Endothelial cell of umbilical vein (primary cell): Measurements from ENCODE around the gene PPP2R2C. TPM values are rescaled to one million over a fixed set of nuclear protein-coding genes. Genes with fewer than 3 reads are reported as not detected.

Experiments
- BruUV-seq: library from RNA; stranded (reverse); fragments of 400-500 nt; replicated peaks from 2 replicates; lab custom pipeline; 2021; lab: Mats Ljungman, UMichigan
- CTCF ChIA-PET: fragments of 300-600, 350-600 bp; sonication (Branson Sonifier 250); formaldehyde crosslinking; loops from one replicate; lab custom pipeline; 2021; ENCODE audit warnings: antibody characterized with exemption, inconsistent platforms; lab: Charles Lee
- POLR2A ChIA-PET: fragments of 300-600, 350-600 bp; sonication (Branson Sonifier 250); formaldehyde crosslinking; loops from one replicate; lab custom pipeline; 2021; ENCODE audit warnings: antibody characterized with exemption, inconsistent platforms; lab: Charles Lee
- DNase-seq: peaks from one replicate; pipeline ENCODE4 v3.0.0-alpha.2; 2011; ENCODE audit warnings: low read depth, low spot score
- FAIRE-seq: peaks from 2 replicates; lab custom pipeline; 2011; peaks lifted over from hg19 to GRCh38; lab: Jason Lieb, UNC
- H2AFZ ChIP-seq: 2 replicates; pipeline ENCODE4 v1.6.0; 2012; ENCODE audit warnings: low read depth, low read length, control low read depth, inconsistent platforms
- H3K27ac ChIP-seq: 2 replicates; pipeline ENCODE4 v1.5.1; 2011; ENCODE audit warnings: low read depth, mild to moderate bottlenecking, control low read depth, low read length, moderate library complexity; ENCODE audit not compliant: insufficient read depth
- H3K27me3 ChIP-seq, 2 experiments: 2 replicates each; pipeline versions ENCODE4 v1.6.0 to v1.6.1; 2011; ENCODE audit warnings: low read length in 2 of 2, mixed read lengths in 1 of 2; ENCODE audit not compliant: control insufficient read depth in 2 of 2, insufficient read depth in 2 of 2
- H3K36me3 ChIP-seq, 2 experiments: 2 replicates in 1 of 2; 3 replicates in 1 of 2; pipeline ENCODE4 v1.5.1; 2011; ENCODE audit warnings: low read length in 2 of 2, mild to moderate bottlenecking in 1 of 2, moderate library complexity in 1 of 2; ENCODE audit not compliant: control insufficient read depth in 2 of 2, insufficient read depth in 2 of 2; ENCODE audit errors: extremely low read depth in 1 of 2
- H3K4me1 ChIP-seq: 3 replicates; pipeline ENCODE4 v1.5.1; 2011; ENCODE audit warnings: mild to moderate bottlenecking, low read length; ENCODE audit not compliant: control insufficient read depth, insufficient read depth; ENCODE audit errors: extremely low read depth
- H3K4me2 ChIP-seq: 2 replicates; pipeline ENCODE4 v1.6.1; 2011; ENCODE audit warnings: low read length, control low read depth, mixed read lengths; ENCODE audit not compliant: insufficient read depth
- H3K4me3 ChIP-seq, 3 experiments: fragments of 200-600 bp in 1 of 3; sonication (generic), shearing (Covaris generic) in 1 of 3; replicated peaks in 1 of 3; 2 replicates each; pipeline ENCODE4 v1.5.1; 2011 to 2016; ENCODE audit warnings: control low read depth in 3 of 3, low read length in 3 of 3, mild to moderate bottlenecking in 2 of 3, inconsistent platforms in 1 of 3, low read depth in 1 of 3, moderate library complexity in 1 of 3; ENCODE audit not compliant: insufficient read depth in 1 of 3
- H3K79me2 ChIP-seq: 2 replicates; pipeline ENCODE4 v1.6.0; 2012; ENCODE audit warnings: low read length, inconsistent platforms; ENCODE audit not compliant: control insufficient read depth, insufficient read depth
- H3K9ac ChIP-seq: replicated peaks from 2 replicates; pipeline ENCODE3; 2011; ENCODE audit warnings: low read length, control low read depth; ENCODE audit not compliant: insufficient read depth; ENCODE audit errors: extremely low read depth
- H3K9me1 ChIP-seq: replicated peaks from 3 replicates; pipeline ENCODE4 v1.6.0; 2011; ENCODE audit warnings: mild to moderate bottlenecking, low read length; ENCODE audit not compliant: control insufficient read depth, insufficient read depth; ENCODE audit errors: extremely low read depth
- H3K9me3 ChIP-seq: replicated peaks from 2 replicates; pipeline ENCODE4 v1.5.1; 2012; ENCODE audit warnings: low read length, inconsistent platforms; ENCODE audit not compliant: control insufficient read depth, insufficient read depth
- H4K20me1 ChIP-seq: replicated peaks from 2 replicates; pipeline ENCODE3; 2011; ENCODE audit warnings: mild to moderate bottlenecking, low read length; ENCODE audit not compliant: control insufficient read depth, insufficient read depth; ENCODE audit errors: extremely low read depth
- EZH2 ChIP-seq: IDR thresholded peaks from 2 replicates; pipeline ENCODE4 v1.6.1; 2012; ENCODE audit warnings: borderline replicate concordance, low read depth, mild to moderate bottlenecking, moderate library complexity, low read length, inconsistent platforms; ENCODE audit not compliant: severe bottlenecking
- FOS ChIP-seq: IDR thresholded peaks from 2 replicates; pipeline ENCODE4 v1.6.1; 2011; ENCODE audit warnings: mild to moderate bottlenecking, low read length, moderate library complexity, borderline replicate concordance; ENCODE audit not compliant: insufficient read depth
- GATA2 ChIP-seq: IDR thresholded peaks from 2 replicates; pipeline ENCODE4 v1.7.0; 2011; ENCODE audit warnings: low read depth, mild to moderate bottlenecking, moderate library complexity, mixed read lengths, low read length; ENCODE audit not compliant: insufficient read length, insufficient read depth
- JUN ChIP-seq: IDR thresholded peaks from 2 replicates; pipeline ENCODE4 v1.6.1; 2011; ENCODE audit warnings: borderline replicate concordance, low read depth; ENCODE audit not compliant: insufficient read length, insufficient read depth
- MYC ChIP-seq: IDR thresholded peaks from one replicate; pipeline ENCODE4 v1.6.1; 2011; ENCODE audit warnings: mild to moderate bottlenecking, low read depth, low read length
- POLR2A ChIP-seq: IDR thresholded peaks from 2 replicates; pipeline ENCODE4 v1.6.1; 2012; ENCODE audit warnings: low read depth, mild to moderate bottlenecking, control low read depth, low read length
- POLR2AphosphoS5 ChIP-seq: IDR thresholded peaks from 2 replicates; pipeline ENCODE4 v1.6.1; 2012; ENCODE audit warnings: low read depth, mild to moderate bottlenecking, control low read depth, low read length, moderate library complexity; ENCODE audit not compliant: insufficient read depth
- dilution Hi-C: fragments of 300-500 bp; cut with MboI; formaldehyde crosslinking; loops from one replicate; pipeline ENCODE4 v1.15.0; 2019; ENCODE audit warnings: low sequenced_read_pairs; ENCODE audit not compliant: extremely low pct_ligation_motif_present
- intact Hi-C: fragments of 100-400 bp; cut with micrococcal nuclease; formaldehyde crosslinking; loops from one replicate; pipeline ENCODE4 v1.10.0; 2022
- polyA plus RNA-seq, 4 experiments: library from polyadenylated mRNA; depleted of rRNA in 3 of 4; stranded (reverse) in 3 of 4; unstranded in 1 of 4; fragments of >200 nt; gene quantifications; 2 replicates each; pipeline versions ENCODE4 v1.2.1 to v1.2.3, GENCODE V29; 2011 to 2012; ENCODE audit warnings: missing spikeins in 1 of 4
- total RNA-seq: library from RNA; stranded (reverse); gene quantifications from 2 replicates; pipeline ENCODE4 v1.2.3, GENCODE V29; 2021
- TF ChIP-seq, protein P1 (sequence below), 2 donors: IDR thresholded peaks; 1 replicate in 1 of 2; 2 replicates in 1 of 2; pipeline ENCODE4 v1.5.1; 2011; ENCODE audit warnings: low read length in 2 of 2, mild to moderate bottlenecking in 2 of 2, moderate library complexity in 2 of 2, control low read depth in 1 of 2, inconsistent platforms in 1 of 2, low read depth in 1 of 2; ENCODE audit not compliant: insufficient read depth in 1 of 2; ENCODE audit errors: extremely low read depth in 1 of 2
- TF ChIP-seq, protein P2 (sequence below): IDR thresholded peaks from 2 replicates; pipeline ENCODE4 v1.6.1; 2011; ENCODE audit not compliant: insufficient read depth, insufficient read length

PPP2R2C gene
- total and polyA plus RNA-seq, 2 donors (not counting 3 experiments of a cell fraction or from before 2014, with no cell fraction given) = 0.03 to 0.09 TPM

DNA sequence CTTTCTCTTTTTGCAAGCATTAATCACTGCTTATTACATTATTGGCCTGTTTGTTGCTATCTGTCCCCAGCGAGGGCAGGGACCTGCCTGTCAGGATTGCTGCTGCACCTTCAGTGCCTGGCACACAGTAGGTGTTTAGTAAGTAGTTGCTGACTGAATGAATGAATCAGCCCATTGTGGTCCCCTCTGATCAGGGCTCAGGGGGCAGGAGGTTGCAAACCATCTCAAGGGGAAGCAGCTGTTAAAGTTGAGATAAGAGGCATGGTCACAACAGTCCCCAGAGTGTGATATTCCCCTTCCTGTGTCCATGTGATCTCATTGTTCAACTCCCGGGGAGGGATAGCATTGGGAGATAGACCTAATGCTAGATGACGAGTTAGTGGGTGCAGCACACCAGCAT is 117.4 kb downstream of the PPP2R2C start:
- Histone ChIP-seq H3K9me3 (no peaks in the 10 kb centered on the region), H3K4me3 (no peak overlapping the region), H3K9ac (no peak overlapping the region), H3K27ac (no peak overlapping the region), H2AFZ (no peak overlapping the region), H3K27me3 (no peaks in the 10 kb centered on the region), H3K9me1 (no peaks in the 10 kb centered on the region), H3K36me3 (no peaks in the 10 kb centered on the region), H3K4me1 (no peaks in the 10 kb centered on the region), H4K20me1 (no peaks in the 10 kb centered on the region), H3K4me2 (no peak overlapping the region), H3K79me2 (no peaks in the 10 kb centered on the region)
- POLR2A ChIA-PET = no interaction called here
- BruUV-seq = no TSS peak
- dilution Hi-C loops = no loop called here
- peak; percentile 36 for DNase-seq
- TF ChIP-seq, protein P1, sequence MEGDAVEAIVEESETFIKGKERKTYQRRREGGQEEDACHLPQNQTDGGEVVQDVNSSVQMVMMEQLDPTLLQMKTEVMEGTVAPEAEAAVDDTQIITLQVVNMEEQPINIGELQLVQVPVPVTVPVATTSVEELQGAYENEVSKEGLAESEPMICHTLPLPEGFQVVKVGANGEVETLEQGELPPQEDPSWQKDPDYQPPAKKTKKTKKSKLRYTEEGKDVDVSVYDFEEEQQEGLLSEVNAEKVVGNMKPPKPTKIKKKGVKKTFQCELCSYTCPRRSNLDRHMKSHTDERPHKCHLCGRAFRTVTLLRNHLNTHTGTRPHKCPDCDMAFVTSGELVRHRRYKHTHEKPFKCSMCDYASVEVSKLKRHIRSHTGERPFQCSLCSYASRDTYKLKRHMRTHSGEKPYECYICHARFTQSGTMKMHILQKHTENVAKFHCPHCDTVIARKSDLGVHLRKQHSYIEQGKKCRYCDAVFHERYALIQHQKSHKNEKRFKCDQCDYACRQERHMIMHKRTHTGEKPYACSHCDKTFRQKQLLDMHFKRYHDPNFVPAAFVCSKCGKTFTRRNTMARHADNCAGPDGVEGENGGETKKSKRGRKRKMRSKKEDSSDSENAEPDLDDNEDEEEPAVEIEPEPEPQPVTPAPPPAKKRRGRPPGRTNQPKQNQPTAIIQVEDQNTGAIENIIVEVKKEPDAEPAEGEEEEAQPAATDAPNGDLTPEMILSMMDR (IDR thresholded peaks at IDR 0.05; ENCODE audit: extremely low read depth in 1 of 2, insufficient read depth in 1 of 2, low read depth in 1 of 2, low read length in 2 of 2) = no peak
- TF ChIP-seq POLR2AphosphoS5 = no peak
- TF ChIP-seq POLR2A = no peak
- no peak for TF ChIP-seq JUN
- TF ChIP-seq EZH2 = no peak
- TF ChIP-seq, protein P2, sequence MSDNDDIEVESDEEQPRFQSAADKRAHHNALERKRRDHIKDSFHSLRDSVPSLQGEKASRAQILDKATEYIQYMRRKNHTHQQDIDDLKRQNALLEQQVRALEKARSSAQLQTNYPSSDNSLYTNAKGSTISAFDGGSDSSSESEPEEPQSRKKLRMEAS = no peak
- no peak for TF ChIP-seq GATA2
- TF ChIP-seq FOS = no peak
- no peak for TF ChIP-seq MYC
- CTCF ChIA-PET = interaction anchor here (1.1 kb wide), 1 partner anchor 23 kb away, joined by 4 read pairs; no protein-coding TSS in a partner anchor
- intact Hi-C loops = no loop called here
- no peak for FAIRE-seq
